Non-pigmented ciliary epithelial cell (primary cell): Measurements from ENCODE around the gene ROBO1.

Source experiments
- DNase-seq: peaks from one replicate; pipeline ENCODE4 v3.0.0-alpha.2; 2010; ENCODE audit warnings: low read depth

Gene ROBO1

DNA sequence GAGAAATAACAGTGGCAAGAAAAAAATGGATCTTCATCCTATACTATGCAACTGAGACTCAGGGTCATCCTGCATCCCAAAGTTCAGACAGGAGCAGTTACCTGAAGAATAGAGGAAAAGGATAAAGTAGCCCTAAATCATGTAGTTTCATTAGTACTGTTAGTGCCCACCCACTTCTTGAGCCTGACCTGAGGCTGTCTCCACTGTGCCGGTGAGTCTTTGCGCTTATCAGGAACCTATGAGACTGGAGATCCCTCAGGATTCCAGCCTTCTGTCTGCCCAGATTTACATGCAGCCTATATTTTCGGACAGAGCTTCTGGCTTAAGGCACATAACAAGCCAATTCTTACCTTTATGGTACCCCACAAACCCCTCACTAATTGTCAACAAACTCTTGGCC lies 791.6 kb downstream of the ROBO1 start:
- DNase-seq: no peak

DNA sequence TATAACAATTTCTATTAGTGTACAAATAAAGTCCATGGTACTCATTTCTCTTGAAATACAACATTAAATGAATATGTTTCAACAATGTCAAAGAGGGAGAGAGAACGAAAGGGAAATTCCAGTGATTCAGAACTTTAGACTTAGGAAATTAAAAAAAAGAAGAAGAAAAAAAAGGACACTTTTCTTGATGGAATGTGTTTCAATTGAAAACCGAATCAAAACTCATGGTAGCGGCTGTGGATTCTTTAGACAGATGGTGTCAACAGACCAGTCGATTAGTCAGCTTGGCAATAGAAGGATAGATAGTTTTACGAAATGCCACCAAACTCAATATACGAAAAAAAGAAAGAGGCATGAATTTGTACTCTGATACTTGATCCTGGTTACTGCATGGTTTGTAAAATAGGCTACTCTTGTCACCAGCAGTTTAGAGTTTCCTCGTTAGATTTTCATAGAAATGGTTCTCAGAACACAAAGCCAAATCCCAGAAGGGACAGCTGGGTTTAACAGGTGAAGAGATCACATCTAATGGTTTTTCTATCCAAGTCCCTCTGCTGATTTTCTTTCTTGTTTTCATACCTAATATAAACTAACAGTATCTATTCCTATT lies 793.5 kb downstream of the ROBO1 start:
- peak; percentile 36 for DNase-seq

DNA sequence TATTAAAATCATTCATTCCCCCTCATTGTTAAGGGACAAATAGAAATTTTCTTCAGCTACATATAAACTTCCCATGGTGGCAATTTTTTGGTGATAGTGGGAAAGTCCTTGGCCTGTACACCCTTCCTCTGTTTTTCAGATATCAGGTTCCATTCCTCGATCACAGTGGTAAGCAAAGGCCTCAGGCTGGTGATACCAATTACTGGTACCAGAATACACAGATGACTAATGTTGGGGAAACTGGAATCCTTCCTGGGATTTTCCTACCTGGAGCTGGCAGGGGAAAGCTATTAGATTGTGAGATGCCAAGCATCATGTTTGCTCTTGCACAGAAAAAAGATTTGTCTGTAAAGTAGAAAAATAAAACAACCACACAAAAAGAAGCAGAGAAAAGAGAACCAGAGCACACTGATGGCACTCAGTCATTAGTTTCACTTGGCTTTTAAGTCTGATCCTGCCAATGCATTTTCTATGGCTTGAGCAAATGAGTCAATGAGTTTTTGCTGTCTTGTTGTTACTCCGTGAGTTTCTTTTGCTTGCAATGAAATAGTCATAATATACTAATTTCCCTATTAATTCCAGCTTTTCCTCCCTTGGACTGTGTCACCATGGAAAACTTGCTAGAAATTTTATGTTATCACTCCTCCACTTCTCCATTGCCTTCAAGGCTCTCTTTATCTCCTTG lies 795.0 kb downstream of the ROBO1 start:
- DNase-seq: no peak

DNA sequence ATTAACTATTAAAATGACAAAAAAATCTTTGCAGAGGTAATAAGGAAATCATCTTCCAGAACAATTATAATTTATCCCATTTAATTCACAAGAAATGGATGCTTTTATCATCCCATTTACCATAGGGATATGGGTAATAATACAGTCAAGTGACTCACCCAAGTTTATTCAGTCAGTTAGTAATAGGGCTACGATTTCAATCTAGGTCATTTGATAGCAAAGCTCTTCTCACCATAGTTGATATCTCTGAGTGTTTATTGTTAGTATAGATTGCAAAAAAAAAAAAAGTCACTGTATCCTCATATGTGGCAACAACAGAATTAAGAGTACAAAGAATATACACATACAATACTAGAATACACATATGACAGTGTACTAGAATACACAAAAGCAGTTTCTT lies 797.1 kb downstream of the ROBO1 start:
- no peak for DNase-seq

DNA sequence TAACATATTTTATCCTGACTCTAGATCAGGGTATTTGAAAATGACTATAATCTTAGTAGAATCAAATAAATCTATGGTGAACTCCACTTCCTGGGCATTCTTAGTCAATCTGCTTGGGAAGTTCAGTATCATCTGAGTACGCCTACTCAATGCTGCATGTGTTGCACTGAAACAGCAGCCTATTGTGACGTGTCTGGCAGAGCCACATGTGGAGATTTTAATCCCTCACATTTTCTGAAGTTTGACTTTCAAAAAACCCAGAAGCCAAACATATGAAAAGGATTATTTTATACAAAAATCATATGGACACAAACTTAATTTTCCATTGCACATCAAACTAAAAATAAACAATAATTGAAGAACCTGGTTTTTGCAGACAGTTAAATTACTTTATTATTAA lies 798.3 kb downstream of the ROBO1 start:
- DNase-seq: peak; percentile 66

DNA sequence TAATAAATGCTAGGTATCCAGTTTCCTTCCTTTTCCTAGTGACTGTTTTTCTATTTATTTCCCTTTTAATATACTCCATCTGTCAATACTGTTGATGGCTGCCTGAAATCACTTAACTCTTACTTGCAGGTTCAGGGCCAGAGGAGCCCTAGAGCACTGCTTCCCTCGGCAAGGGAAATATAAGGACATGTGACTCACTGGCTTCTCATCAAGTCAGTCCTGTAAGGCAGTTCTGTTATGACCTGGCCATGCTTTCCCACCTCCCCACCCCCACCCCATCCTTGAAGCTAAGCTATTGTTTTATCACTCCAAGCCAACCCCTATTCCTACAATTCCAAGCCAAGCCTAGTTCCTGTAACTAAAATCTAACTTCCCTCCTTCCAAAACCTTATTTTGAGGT lies 800.7 kb downstream of the ROBO1 start:
- DNase-seq: no peak

DNA sequence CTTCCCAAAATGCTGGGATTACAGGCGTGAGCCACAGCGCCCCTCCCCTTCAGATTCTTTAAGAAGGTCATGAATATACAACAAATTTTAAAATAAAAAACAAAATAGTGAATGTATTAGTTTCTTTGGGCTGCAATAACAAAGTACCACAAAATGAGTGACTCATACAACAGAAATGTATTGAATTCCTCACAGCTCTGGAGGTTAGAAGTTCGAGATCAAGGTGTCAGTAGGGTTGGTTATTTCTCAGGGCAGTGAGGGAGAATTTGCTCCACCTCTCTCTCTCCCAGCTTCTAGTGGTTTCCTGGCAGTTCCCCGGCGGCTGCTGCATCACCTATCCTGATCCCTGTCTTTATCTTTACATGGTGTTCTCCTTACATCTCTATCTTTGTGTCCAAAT lies 804.0 kb downstream of the ROBO1 start:
- no peak for DNase-seq

DNA sequence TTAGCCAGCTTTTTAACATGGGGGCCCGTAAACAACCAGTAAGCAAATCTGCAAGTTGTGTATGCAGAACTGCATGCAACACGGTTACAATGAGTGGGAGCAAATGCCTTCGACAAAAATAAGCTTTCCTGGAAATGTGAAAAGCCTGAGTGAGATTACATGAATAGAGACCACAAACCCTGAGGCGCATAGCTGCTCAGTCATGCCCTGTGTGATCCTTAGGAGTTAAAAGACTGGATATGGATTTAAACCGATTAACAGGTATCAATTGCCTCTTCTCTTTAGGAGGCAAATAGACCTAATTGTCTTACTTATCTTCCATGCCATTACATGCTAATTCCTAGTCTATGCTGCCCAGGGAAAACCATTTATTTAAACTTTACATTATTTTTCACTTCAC lies 810.3 kb downstream of the ROBO1 start:
- no peak for DNase-seq

DNA sequence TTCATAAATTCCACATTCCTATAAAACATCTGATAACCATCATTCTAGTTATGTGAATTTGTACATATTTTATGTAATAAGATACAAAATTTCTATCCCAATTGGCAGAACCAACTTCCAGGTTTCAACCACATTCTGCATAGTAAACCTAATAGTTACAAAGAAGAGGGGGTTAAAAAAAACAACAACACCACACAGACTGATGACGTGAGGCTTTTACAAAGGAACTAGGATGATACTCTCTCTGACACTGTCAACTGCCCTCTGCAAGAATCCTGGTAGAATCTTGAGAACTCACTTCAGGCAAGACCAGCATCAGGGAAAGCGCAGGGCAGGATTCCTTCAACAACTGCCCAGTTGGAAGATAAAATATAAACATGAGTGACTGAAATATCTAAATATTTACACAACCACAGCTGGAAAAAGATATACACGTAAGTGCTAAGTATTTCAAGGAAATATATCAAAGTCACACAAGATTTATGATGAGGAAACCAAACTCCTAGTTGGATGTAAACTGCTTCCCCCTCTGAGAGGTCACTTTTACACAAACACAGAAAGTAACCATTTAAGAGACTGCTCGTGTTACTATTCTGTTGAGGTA lies 816.4 kb downstream of the ROBO1 start:
- DNase-seq: no peak

DNA sequence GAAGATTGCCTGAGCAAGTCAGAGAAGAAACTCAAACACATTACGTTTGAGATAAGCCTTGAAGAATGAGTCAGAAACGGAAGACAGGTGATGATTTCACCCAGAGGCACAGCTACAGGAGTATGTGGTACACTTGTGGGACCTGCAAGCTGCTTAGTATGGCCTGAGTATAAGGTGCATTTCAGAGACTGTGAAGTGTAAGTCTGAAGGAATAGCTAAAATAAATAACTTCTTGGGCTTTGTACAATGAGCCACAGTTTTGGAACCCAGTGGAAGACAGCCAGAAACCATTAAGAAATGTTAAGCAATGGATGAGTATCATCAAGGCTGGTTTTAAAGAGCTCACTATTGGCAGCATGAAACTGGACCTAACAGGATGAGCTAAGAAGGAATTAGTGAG lies 826.2 kb downstream of the ROBO1 start:
- peak; percentile 49 for DNase-seq

DNA sequence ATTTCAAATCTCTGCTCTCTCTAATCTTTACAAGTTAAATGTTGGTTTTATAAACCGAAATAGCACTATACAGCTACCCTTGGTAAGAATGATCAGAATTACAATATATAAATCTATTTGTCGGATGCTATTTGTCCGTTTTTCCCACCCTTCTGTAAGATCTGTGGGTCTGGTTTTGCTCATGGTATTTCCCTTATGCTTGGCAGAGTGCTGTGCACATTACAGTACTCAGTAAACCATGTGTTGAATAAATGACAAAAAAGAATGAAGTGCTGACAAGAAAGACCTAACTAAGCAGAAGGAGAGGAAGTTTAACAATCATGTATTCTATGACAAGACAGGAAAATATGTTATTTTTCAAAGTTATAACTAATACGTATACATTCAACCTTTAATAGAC lies 827.2 kb downstream of the ROBO1 start:
- DNase-seq: no peak

DNA sequence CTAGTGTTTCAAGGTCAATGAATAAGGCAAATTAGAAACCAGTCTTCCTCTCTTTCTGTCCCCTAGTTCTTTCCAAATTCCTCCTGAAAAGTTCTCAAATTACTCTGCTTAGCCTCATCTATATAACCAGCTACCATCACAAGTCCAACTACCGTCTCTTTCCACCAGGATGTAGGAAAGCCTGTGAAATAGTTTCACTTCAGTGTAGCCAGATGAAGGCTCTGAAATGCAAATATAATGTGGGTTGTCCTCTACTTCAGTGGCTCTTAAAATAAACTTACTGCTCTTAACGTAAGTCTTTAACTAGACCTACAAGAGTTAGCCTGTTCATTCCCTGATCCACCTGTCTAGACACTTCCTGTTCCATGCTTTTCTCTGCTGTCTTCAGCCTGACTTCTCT lies 827.7 kb downstream of the ROBO1 start:
- no peak for DNase-seq

DNA sequence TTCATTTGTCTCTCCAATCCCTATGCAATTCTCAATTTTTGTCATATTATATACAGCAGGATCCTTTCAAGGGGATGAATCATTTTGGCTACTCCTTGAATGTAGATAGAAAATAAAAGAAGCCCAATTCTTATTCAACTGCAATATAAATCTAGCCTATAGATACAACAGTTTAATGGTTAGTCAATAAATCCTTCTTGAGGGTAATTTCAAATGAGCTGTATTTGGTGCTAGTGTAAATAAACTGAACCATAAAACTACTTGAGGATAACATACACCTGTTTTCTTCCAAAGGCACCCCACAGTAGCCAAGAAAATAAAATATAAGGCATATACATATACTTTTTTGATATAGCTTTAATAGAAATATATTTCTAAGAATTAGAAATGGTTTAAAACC lies 830.3 kb downstream of the ROBO1 start:
- no peak for DNase-seq

DNA sequence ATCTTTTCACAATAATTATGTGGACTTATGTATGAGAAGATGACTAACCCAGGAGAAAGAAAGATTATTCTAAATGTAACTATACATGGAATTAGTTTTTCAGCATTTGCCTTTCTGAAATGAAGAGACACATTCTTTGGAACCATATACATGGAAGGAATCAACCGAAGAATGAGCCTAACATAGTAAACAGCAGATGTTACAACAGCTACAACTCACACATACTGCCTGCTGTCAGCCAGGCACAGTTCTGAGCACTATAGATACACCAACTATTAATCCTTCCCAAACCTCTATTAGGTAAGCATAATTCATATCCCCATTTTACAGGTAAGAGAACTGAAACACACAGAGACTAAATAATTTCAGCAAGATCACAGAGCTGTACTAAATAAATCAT lies 840.0 kb downstream of the ROBO1 start:
- no peak for DNase-seq

DNA sequence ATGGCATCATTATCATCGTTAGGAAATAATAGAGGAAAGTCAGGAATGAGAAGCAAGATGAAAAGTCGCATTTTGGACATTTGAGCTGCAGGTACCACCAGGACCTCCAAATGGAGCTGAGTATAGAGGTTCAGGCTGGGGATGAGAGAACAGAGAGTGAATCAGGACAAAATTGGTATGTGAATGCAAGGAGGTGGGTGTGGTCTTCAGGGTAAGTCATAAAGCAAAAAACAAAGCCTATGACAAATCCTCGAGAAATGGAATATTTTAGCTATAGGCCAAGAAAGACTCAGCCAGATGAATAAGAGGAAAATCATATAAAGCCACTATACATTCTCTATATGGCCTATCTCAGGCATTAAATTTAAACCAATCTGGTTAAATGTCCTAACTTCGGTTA lies 841.3 kb downstream of the ROBO1 start:
- no peak for DNase-seq

DNA sequence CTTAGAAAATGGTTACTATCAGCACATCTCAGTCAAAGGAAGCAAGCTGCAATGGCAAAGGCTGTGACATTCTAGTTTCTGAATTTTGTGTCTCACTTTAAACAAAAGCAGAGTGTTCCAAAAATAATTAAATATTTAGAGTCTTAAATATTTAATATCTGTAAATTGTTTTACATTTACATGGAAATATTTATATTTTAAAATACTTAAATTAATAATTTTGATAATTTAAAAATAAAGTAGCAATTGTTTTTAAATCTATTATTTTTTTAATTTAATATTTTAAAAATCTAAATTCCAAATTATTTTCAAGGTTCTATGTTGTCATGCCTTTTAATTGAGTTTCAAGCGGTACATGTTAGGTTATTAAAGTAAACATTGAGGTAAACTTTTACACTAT lies 843.1 kb downstream of the ROBO1 start:
- no peak for DNase-seq

DNA sequence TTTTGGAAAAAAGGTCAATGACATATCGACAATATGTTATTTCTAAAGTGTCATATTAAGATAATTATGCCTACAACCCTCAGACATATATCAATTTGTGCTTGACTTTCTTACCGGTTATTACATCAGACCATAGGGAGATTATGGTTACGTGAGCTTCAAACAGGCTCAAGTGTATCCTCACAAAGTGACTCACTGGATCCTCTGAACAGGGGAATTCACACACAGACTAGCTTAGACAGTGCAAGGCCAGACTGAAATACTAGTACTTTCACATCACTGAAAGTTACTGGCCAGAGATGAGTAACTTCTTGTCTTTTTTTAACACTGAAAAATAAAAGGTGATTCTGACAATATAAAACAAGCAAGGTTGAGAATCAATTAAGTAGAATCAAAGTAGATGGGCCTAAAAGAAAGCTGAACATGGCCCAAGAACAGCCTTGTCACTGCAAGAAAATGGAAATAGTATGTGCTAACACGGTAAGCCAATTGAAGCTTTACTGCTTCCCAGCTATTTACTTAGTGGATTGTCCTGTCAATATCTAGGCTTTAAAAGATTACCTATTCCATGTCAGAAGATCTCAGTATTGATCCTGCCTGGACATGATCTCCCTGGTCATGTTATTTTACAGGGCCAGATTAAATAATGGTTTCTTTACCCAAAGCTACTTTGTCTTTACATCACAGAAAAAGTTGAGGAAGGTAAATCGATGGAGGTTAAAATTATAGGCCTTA lies 848.6 kb downstream of the ROBO1 start:
- peak; percentile 94 for DNase-seq

DNA sequence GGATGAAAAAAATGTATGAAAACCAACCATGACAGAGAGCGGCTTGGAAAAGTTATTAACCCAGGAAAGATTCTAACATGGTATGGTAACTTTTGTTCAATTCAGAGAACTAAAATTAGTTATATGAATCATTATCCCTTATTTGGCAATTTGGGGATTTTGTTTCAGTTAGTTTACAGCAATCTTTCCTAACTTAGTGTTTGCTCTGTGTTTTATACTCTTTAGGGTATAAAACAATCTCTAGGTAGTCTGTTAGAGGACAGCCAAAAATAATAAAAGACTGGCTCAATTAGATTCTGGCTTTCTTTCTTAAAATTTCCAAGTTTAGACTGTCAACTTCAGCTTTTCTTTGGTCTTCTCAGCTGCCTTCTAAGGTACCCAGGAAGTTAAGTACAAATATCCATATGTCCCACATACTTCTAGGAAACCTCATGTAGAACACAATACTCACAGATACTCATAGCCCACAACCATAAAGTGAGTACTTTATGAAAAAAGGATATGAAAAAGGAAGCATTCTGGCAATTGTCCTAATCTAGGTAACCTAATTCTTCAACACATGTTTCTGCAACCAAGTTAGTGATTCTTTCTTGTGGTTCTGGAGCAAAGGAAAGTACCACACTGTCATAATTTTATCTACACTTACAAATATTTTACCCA lies 849.3 kb downstream of the ROBO1 start:
- no peak for DNase-seq

DNA sequence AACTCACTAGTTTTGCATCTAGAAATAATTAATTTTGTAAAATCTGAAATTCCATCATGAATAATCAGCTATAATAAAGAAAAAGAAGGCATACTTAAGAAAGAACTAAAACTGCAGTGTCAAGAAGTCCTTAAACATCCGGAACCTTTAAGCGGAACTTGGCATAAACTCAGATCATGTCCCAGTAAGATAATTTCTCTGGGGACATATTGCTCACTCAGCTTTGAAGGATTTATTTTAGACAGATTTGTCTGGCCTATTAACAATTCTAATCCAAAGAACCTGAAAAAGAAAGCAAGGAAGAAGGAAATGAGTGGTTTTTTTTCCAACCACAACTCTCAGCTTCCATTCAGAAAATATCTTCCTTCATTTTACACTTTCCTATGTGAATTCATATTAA lies 850.3 kb downstream of the ROBO1 start:
- no peak for DNase-seq

DNA sequence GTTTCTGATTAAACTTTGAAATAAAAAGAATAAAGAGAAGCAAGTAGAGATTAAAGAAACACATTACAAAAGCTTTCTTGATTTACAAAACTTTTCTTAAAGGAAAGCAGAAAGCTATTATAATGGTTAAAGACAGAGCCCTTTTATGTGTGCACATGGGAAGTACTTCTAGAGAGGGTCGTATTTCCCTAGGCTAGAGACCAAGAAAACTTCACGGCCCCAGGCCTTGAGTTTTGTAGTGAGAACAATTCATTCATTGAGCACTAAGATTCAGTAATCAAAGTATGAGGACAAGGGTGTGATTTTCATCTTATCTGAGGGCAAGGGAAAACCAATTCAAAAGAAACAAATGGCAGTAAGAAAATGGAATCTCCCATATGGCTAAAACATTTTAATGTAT lies 854.1 kb downstream of the ROBO1 start:
- no peak for DNase-seq

DNA sequence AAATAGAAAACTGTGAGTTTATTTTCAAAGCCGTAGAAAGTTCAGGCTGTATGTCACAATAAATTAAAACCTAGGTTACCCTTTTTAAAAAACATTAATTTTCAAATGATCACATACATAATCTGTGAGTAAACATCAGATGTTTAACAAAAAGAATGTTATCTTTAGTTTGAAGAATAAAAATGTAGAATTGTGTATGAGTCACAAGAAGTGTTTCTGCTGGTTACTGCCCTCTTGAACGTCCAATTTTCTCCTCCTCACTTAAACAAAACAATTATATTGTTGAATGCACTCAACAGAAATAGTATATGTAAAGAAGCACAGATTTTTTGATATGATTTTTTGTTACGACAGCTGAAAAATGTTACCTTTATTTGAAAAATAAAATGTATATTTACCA lies 855.1 kb downstream of the ROBO1 start:
- no peak for DNase-seq

DNA sequence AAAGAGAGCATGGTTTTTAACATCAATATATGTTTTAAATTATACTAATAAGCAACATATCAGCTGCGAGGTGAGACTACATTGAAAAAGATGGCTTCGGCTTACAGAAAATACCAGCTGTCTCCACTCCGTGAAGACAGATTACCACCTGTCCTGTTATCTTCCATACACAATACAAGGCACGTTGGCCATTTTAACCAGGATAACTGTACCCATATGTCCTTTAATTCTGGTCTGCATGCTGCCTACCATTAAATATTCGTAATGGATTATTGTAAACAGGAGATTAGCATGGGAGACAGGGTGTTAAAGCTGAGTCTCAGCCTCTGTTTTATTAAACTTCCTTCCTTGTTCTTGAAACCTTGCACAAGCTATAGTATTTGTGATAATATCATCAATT lies 855.5 kb downstream of the ROBO1 start:
- DNase-seq: no peak

DNA sequence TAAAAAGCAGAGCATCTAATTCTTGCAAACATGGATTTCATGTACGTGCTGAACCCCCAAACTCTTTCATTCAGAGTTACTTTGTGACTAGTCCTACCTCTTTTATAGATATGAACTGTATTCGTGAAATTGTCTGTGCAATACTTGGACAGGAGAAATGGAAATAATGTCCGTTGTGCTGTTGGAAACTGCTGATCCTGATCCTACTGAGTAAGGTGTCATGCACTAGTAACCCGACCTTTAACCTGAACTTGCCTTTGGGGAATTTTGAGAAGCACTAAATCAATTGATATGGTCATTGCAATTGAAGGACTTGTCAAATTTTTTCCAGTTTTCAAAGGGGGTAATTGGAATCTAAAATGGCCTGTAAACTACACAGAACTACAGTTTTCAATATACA lies 856.4 kb downstream of the ROBO1 start:
- no peak for DNase-seq
